GM12878 (cell line): ENCODE measurements around the gene CD3G. TPM values are rescaled to one million over a fixed set of nuclear protein-coding genes. Genes with fewer than 3 reads are reported as not detected.

Experiments
- CREB1 ChIP-seq: IDR thresholded peaks from 2 replicates; pipeline ENCODE4 v1.6.1; 2012; ENCODE audit warnings: low read depth, mild to moderate bottlenecking, inconsistent platforms
- HDGF ChIP-seq: fragments of 450-650 bp; IDR thresholded peaks from 2 replicates; pipeline ENCODE4 v1.6.1; 2016; ENCODE audit warnings: antibody characterized with exemption
- IRF5 ChIP-seq: fragments of 450-650 bp; IDR thresholded peaks from 2 replicates; pipeline ENCODE4 v1.6.1; 2017; ENCODE audit warnings: borderline replicate concordance
- SMAD1 ChIP-seq: fragments of 450-650 bp; IDR thresholded peaks from 2 replicates; pipeline ENCODE4 v1.6.1; 2018; ENCODE audit warnings: mild to moderate bottlenecking, low read depth; ENCODE audit not compliant: partially characterized antibody
- ZBTB4 ChIP-seq: fragments of 450-650 bp; formaldehyde crosslinking; IDR thresholded peaks from 2 replicates; pipeline ENCODE4 v1.4.0; 2022; ENCODE audit warnings: mild to moderate bottlenecking, moderate library complexity
- ZNF274 ChIP-seq: IDR thresholded peaks from one replicate; pipeline ENCODE4 v1.8.0; 2011; ENCODE audit not compliant: insufficient read length, insufficient read depth
- ZNF592 ChIP-seq: fragments of 450-650 bp; IDR thresholded peaks from 2 replicates; pipeline ENCODE4 v1.6.1; 2017; ENCODE audit warnings: mild to moderate bottlenecking, moderate library complexity
- polyA plus RNA-seq, 11 experiments: library from polyadenylated mRNA; depleted of rRNA in 4 of 11; unstranded in 6 of 11; stranded (reverse) in 5 of 11; fragments of >200 nt; fragmentation: Nextera tagmentation in 4 of 11; fragmentation: Illumina TruSeq in 1 of 11; extraction: Ambion mirVana in 4 of 11; extraction: Trizol in 1 of 11; gene quantifications; 1 replicate in 1 of 11; 2 replicates in 10 of 11; pipeline versions ENCODE4 v1.2.1 to v1.2.3, GENCODE V29; 2011 to 2016; ENCODE audit warnings: inconsistent platforms in 2 of 11, missing spikeins in 2 of 11, low read depth in 1 of 11
- total RNA-seq, 4 experiments: library from RNA; depleted of rRNA in 3 of 4; stranded (reverse); fragments of >200 nt in 3 of 4; fragmentation: Illumina TruSeq in 1 of 4; extraction: Trizol in 1 of 4; gene quantifications; 2 replicates each; pipeline versions ENCODE4 v1.2.1 to v1.2.3, GENCODE V29; 2013 to 2021

The CD3G gene
- total and polyA plus RNA-seq, 10 of the 15 experiments (the other 5 are each of a cell fraction or from before 2014, with no cell fraction given): 0.10 to 0.16 (median 0.13) TPM; not detected in 7

GRCh38 chr11:118383657-118384056 lies 39.5 kb downstream of the CD3G start (continued):
- no peak for TF ChIP-seq IRF5
- no peak for TF ChIP-seq ZNF592
- no peak for TF ChIP-seq ZNF274
- no peak for TF ChIP-seq SMAD1
- no peak for TF ChIP-seq ZBTB4 (CRISPR knock-in tag)
- no peak for TF ChIP-seq HDGF
- no peak for TF ChIP-seq CREB1
